ENCODE data around the gene KREMEN2. TPM values are rescaled to one million over a fixed set of nuclear protein-coding genes. Genes with fewer than 3 reads are reported as not detected.

KREMEN2 gene
- total RNA-seq, 4 donors from 2014 or later, result not detected

GRCh38 chr16:2996298-2996697, 32.2 kb downstream of the KREMEN2 start:
- DNase-seq (ENCODE audit: low spot score), result no peak
- ATAC-seq (ENCODE audit: low FRiP score), result no peak
- TF ChIP-seq, protein P1, sequence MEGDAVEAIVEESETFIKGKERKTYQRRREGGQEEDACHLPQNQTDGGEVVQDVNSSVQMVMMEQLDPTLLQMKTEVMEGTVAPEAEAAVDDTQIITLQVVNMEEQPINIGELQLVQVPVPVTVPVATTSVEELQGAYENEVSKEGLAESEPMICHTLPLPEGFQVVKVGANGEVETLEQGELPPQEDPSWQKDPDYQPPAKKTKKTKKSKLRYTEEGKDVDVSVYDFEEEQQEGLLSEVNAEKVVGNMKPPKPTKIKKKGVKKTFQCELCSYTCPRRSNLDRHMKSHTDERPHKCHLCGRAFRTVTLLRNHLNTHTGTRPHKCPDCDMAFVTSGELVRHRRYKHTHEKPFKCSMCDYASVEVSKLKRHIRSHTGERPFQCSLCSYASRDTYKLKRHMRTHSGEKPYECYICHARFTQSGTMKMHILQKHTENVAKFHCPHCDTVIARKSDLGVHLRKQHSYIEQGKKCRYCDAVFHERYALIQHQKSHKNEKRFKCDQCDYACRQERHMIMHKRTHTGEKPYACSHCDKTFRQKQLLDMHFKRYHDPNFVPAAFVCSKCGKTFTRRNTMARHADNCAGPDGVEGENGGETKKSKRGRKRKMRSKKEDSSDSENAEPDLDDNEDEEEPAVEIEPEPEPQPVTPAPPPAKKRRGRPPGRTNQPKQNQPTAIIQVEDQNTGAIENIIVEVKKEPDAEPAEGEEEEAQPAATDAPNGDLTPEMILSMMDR (IDR thresholded peaks at IDR 0.05), result no peak

DNA sequence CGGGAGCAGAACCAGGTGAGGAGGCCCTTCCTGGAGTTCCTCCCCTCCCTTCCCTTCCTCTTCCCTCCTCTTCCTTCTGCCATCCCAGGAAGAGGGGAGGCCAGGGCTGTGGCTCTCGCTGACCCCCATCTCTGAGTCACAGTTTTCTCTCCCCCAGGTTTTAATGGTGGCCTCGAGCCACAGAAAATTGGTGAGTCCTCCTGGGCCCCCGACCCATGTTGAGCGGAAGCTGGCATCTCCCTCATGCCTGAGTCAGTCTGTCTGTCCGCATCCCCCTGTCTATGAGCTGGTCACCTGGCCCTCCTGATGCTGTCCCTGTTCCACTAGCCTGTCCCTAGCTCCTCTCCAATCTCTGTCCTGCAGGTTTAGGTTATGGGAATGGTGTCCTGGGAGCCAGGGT, 35.9 kb downstream of the KREMEN2 start:
- TF ChIP-seq, protein P1 (IDR thresholded peaks at IDR 0.05), result no peak
- no peak for ATAC-seq (ENCODE audit: low FRiP score)
- DNase-seq (ENCODE audit: low spot score), result no peak

DNA sequence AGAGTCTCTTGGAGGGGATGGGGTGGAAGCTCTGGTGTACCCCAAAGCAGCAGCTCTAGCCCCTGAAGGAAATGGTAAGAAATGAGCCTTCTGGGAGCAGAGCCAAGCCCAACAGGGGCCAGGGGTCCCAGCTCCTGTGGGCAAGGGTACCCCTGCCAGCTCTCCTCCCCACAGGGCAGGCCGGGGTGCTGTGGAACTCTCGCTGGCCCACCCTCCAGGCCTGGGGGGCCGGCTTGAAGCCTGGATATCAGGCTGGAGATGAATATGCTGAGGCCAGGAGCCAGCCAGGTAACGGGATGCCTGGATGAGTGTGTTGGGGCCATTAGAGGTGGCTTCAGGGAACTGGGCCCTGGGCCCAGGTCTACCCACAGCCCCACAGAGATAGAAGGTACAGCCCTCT, 36.5 kb downstream of the KREMEN2 start:
- ATAC-seq (ENCODE audit: low FRiP score) (no peak), DNase-seq (ENCODE audit: low spot score) (no peak)
- TF ChIP-seq, protein P1 (IDR thresholded peaks at IDR 0.05), result no peak

DNA sequence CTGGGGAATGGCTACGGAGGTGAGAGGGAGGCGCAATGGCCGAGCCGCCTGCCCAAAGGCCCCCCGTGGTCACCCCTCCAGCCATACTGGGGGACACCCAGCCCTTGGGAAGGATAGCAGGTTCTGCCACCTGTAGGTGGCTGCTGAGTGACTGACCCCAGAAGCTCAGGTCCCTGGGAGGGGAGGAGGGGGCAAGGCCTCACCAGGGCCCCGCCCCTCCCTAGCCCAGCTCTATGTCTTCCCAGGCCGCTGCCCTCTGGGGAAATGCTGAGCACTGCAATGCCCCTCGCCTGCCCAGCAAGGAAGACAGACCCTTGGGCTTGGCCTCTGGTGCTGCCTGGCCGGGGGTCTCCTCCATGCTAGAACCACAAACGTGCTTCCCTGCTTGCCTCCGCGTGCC, 37.2 kb downstream of the KREMEN2 start:
- ATAC-seq (ENCODE audit: low FRiP score) (no peak), DNase-seq (ENCODE audit: low spot score) (no peak)
- TF ChIP-seq, protein P1 (IDR thresholded peaks at IDR 0.05), result no peak

GRCh38 chr16:3003582-3004270, 39.7 kb downstream of the KREMEN2 start:
- DNase-seq (ENCODE audit: low spot score) (peak; percentile 78), ATAC-seq (ENCODE audit: low FRiP score) (peak; percentile 99)
- TF ChIP-seq, protein P1 (IDR thresholded peaks at IDR 0.05), result peak in 1 of 3 donors; percentile 4

GRCh38 chr16:3004319-3004718, 40.2 kb downstream of the KREMEN2 start:
- TF ChIP-seq, protein P1 (IDR thresholded peaks at IDR 0.05), result no peak
- ATAC-seq (ENCODE audit: low FRiP score) (peak; percentile 37), DNase-seq (ENCODE audit: low spot score) (no peak)

- no peak for ATAC-seq (ENCODE audit: low FRiP score)
- TF ChIP-seq, protein P1 (IDR thresholded peaks at IDR 0.05), result no peak
- no peak for DNase-seq (ENCODE audit: low spot score)
Observed at GRCh38 chr16:3004781-3005284, 40.8 kb downstream of the KREMEN2 start.

Measured in omental fat pad (tissue), 4 donors.